ENCODE data around the gene TBKBP1.

Gene TBKBP1

DNA sequence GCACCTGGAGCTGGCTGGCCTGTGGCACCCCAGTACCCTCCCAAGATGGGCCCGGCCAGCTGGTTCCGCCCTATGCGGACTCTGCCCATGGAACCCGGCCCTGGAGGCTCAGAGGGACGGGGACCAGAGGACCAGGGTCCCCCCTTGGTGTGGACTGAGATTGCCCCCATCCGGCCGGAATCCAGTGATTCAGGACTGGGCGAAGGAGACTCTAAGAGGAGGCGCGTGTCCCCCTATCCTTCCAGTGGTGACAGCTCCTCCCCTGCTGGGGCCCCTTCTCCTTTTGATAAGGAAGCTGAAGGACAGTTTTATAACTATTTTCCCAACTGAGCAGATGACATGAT, 51.0 kb downstream of the TBKBP1 start:
- no peaks in the 10 kb centered on the region for H3K9me3 ChIP-seq (ENCODE audit: control insufficient read depth, low read length)
- H3K4me1 ChIP-seq (ENCODE audit: control insufficient read depth, insufficient read depth, low read length), result no peaks in the 10 kb centered on the region
- H3K27me3 ChIP-seq (ENCODE audit: control insufficient read depth, insufficient read depth, low read length), result peaks cover 32% of the 10 kb centered on the region
- H3K36me3 ChIP-seq (ENCODE audit: control insufficient read depth, insufficient read depth, low read length), result no peaks in the 10 kb centered on the region
- no peak overlapping the region for H3K9ac ChIP-seq (ENCODE audit: low read length)
- no peak overlapping the region for H3K4me3 ChIP-seq (ENCODE audit: low read length)

DNA sequence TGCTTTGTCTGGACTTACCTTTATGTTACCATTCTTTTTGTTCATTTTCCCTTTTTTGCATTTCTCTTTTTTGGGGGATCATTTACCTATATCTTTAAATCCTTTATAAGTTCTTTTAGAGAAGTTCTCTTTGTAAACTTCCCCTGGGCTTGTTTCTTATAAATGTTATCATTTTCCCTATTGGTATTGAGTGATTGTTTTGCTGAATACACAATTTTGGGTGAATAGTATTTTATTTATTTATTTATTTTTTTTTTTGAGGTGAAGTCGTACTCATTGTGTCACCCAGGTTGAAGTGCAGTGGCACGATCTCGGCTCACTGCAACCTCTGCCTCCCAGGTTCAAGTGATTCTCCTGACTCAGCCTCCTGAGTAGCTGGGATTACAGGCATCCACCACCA, 57.5 kb downstream of the TBKBP1 start:
- Histone ChIP-seq H3K27me3 (ENCODE audit: control insufficient read depth, insufficient read depth, low read length) (peaks cover 4% of the 10 kb centered on the region), H3K36me3 (ENCODE audit: control insufficient read depth, insufficient read depth, low read length) (no peaks in the 10 kb centered on the region), H3K4me3 (ENCODE audit: low read length) (no peak overlapping the region)

DNA sequence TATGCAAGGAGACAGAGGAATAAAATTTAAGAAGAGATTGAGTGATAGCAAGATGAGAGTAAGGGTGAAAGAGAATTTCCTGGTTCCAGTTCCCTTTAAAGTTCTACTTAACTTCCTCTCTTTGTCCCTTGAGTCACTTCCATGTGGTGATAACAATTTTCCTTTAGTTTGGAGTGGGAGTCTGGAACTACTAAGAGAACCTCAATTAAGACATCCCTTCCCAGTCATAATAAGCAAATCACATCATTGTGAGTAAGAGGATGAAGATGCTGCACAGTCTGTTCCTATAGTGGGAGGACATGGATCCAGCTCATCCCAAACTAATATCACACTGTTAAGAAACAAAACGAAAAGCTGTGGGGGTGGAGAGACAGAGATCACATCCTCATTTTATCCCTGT, 63.4 kb downstream of the TBKBP1 start:
- Histone ChIP-seq H3K27me3 (ENCODE audit: control insufficient read depth, insufficient read depth, low read length) (no peaks in the 10 kb centered on the region), H3K36me3 (ENCODE audit: control insufficient read depth, insufficient read depth, low read length) (no peaks in the 10 kb centered on the region), H3K4me3 (ENCODE audit: low read length) (no peak overlapping the region), H3K9ac (ENCODE audit: low read length) (no peak overlapping the region), H3K4me1 (ENCODE audit: control insufficient read depth, insufficient read depth, low read length) (no peaks in the 10 kb centered on the region), H3K9me3 (ENCODE audit: control insufficient read depth, low read length) (no peaks in the 10 kb centered on the region)

More for the DNA sequence above, 57.5 kb downstream of the TBKBP1 start:
- no peak overlapping the region for H3K9ac ChIP-seq (ENCODE audit: low read length)
- no peaks in the 10 kb centered on the region for H3K4me1 ChIP-seq (ENCODE audit: control insufficient read depth, insufficient read depth, low read length)
- no peaks in the 10 kb centered on the region for H3K9me3 ChIP-seq (ENCODE audit: control insufficient read depth, low read length)

DNA sequence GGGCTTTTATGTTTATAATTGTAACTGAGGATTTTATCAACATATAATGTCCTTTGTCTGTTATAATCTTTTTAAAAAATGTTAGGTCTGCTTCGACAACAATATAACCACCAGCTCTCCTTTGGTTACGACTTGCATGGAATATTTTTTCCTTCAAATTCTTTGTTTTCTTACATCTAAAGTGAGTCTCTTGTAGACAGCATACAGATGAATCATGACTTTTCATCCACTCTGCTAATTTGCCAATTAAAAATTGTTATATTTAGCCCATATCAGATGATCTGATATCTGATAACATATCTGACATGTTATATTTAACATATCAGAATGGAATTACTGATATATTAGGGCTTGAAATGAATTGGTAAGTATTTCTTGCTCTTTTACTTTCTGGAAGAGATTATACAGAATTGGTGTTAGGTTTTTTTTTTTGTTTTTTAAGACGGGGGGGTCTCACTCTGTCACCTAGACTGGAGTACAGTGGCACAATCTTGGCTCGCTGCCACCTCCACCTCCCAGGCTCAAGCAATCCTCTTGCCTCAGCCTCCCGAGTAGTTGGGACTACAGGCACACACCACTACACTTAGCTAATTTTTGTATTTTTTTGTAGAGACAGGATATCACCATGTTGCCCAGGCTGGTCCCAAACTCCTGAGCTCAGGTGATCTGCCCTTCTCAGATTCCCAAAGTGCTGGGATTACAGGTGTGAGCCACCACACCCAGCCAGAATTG, 66.6 kb downstream of the TBKBP1 start:
- Histone ChIP-seq H3K27me3 (ENCODE audit: control insufficient read depth, insufficient read depth, low read length) (no peaks in the 10 kb centered on the region), H3K4me3 (ENCODE audit: low read length) (no peak overlapping the region), H3K4me1 (ENCODE audit: control insufficient read depth, insufficient read depth, low read length) (no peaks in the 10 kb centered on the region), H3K9me3 (ENCODE audit: control insufficient read depth, low read length) (no peaks in the 10 kb centered on the region), H3K36me3 (ENCODE audit: control insufficient read depth, insufficient read depth, low read length) (no peaks in the 10 kb centered on the region), H3K9ac (ENCODE audit: low read length) (no peak overlapping the region)

All from mucosa of stomach (tissue), 1 donor.